B cell (primary cell): ENCODE measurements around the gene HEG1. TPM values are rescaled to one million over a fixed set of nuclear protein-coding genes. Genes with fewer than 3 reads are reported as not detected.

Source experiments
- ATAC-seq: fragments of 200-7000 bp; cut with Tn5 transposase; one replicate; pipeline ENCODE4 v1.10.0; 2021; ENCODE audit warnings: low read depth, mild to moderate bottlenecking, moderate number of reproducible peaks, moderate library complexity
- CTCF ChIA-PET: fragments of 350-600 bp; sonication (Branson Sonifier 250); formaldehyde crosslinking; loops from one replicate; lab custom pipeline; 2021; ENCODE audit warnings: antibody characterized with exemption, inconsistent platforms; lab: Charles Lee
- POLR2A ChIA-PET: fragments of 350-600 bp; sonication (Branson Sonifier 250); formaldehyde crosslinking; loops from one replicate; lab custom pipeline; 2021; ENCODE audit warnings: antibody characterized with exemption; lab: Charles Lee
- DNase-seq: peaks from one replicate; pipeline ENCODE4 v3.0.0; 2013
- H2AFZ ChIP-seq: 2 replicates; pipeline ENCODE4 v1.6.1; 2012; ENCODE audit warnings: mild to moderate bottlenecking, low read depth, low read length; ENCODE audit not compliant: insufficient read depth, poor library complexity, severe bottlenecking
- H3K27ac ChIP-seq, 2 donors: 1 replicate in 1 of 2; 2 replicates in 1 of 2; pipeline ENCODE4 v1.5.1; 2012 to 2013; ENCODE audit warnings: low read length in 2 of 2, mild to moderate bottlenecking in 2 of 2, moderate library complexity in 1 of 2
- H3K27me3 ChIP-seq, 4 experiments: fragments of 200-600 bp in 1 of 4; sonication (generic) in 1 of 4; replicated peaks in 1 of 4; 1 replicate in 2 of 4; 2 replicates in 2 of 4; pipeline versions ENCODE4 v1.6.1 to v1.7.0; 2013 to 2016; ENCODE audit warnings: low read length in 3 of 4, mild to moderate bottlenecking in 2 of 4, mixed read lengths in 1 of 4, moderate library complexity in 1 of 4; ENCODE audit not compliant: insufficient read depth in 4 of 4, control insufficient read depth in 3 of 4; ENCODE audit errors: control extremely low read depth in 1 of 4
- H3K36me3 ChIP-seq, 2 experiments: replicated peaks in 1 of 2; 1 replicate in 1 of 2; 2 replicates in 1 of 2; pipeline versions ENCODE4 v1.6.1 to v1.7.1; 2013; ENCODE audit warnings: low read length in 1 of 2; ENCODE audit not compliant: insufficient read depth in 2 of 2, control insufficient read depth in 1 of 2; ENCODE audit errors: control extremely low read depth in 1 of 2, extremely low read depth in 1 of 2
- H3K4me1 ChIP-seq, 2 donors: fragments of 200-600 bp in 1 of 2; sonication (generic) in 1 of 2; 1 replicate in 1 of 2; 2 replicates in 1 of 2; pipeline versions ENCODE4 v1.5.1 to v1.6.1; 2013 to 2017; ENCODE audit warnings: low read length in 2 of 2; ENCODE audit not compliant: control insufficient read depth in 2 of 2, insufficient read depth in 2 of 2
- H3K4me2 ChIP-seq: replicated peaks from 2 replicates; pipeline ENCODE3; 2012; ENCODE audit warnings: mild to moderate bottlenecking, low read depth, low read length; ENCODE audit not compliant: poor library complexity, severe bottlenecking
- H3K4me3 ChIP-seq, 5 experiments: fragments of 200-600 bp in 1 of 5; sonication (generic) in 1 of 5; 1 replicate in 3 of 5; 2 replicates in 2 of 5; pipeline versions ENCODE4 v1.5.1 to v1.7.0; 2011 to 2016; ENCODE audit warnings: low read length in 4 of 5, mild to moderate bottlenecking in 4 of 5, low read depth in 2 of 5, control low read depth in 1 of 5, moderate library complexity in 1 of 5; ENCODE audit not compliant: insufficient read depth in 1 of 5; ENCODE audit errors: control extremely low read depth in 1 of 5, extremely low read depth in 1 of 5
- H3K79me2 ChIP-seq: fragments of 200-600 bp; sonication (generic); one replicate; pipeline ENCODE4 v1.6.0; 2016; ENCODE audit warnings: low read length; ENCODE audit not compliant: control insufficient read depth, insufficient read depth
- H3K9ac ChIP-seq: fragments of 200-600 bp; sonication (generic); 2 replicates; pipeline ENCODE4 v1.6.1; 2017; ENCODE audit warnings: mild to moderate bottlenecking, low read length, moderate library complexity
- H3K9me3 ChIP-seq, 3 donors: one replicate each; pipeline versions ENCODE4 v1.6.1 to v1.7.1; 2013; ENCODE audit warnings: low read length in 2 of 3; ENCODE audit not compliant: control insufficient read depth in 2 of 3, insufficient read depth in 1 of 3; ENCODE audit errors: control extremely low read depth in 1 of 3
- H4K20me1 ChIP-seq: 2 replicates; pipeline ENCODE4 v1.6.0; 2012; ENCODE audit warnings: mild to moderate bottlenecking, low read length; ENCODE audit not compliant: insufficient read depth, control insufficient read depth, poor library complexity, severe bottlenecking
- H3K27ac Mint-ChIP-seq: one replicate; pipeline ENCODE4 v1.8.0; 2021; ENCODE audit warnings: mixed read lengths
- H3K27me3 Mint-ChIP-seq: one replicate; pipeline ENCODE4 v1.8.0; 2021; ENCODE audit warnings: mixed read lengths
- H3K4me1 Mint-ChIP-seq: one replicate; pipeline ENCODE4 v1.8.0; 2021; ENCODE audit warnings: mixed read lengths
- H3K4me3 Mint-ChIP-seq: one replicate; pipeline ENCODE4 v1.8.0; 2021; ENCODE audit warnings: mixed read lengths
- H3K9me3 Mint-ChIP-seq: one replicate; pipeline ENCODE4 v1.8.0; 2022; ENCODE audit warnings: mixed read lengths; ENCODE audit not compliant: insufficient read depth
- CTCF ChIP-seq: fragments of 200-600 bp; IDR thresholded peaks from one replicate; pipeline ENCODE4 v1.8.0; 2022; ENCODE audit warnings: antibody characterized with exemption, mild to moderate bottlenecking
- EZH2 ChIP-seq: IDR thresholded peaks from 2 replicates; pipeline ENCODE4 v1.6.1; 2012; ENCODE audit warnings: borderline replicate concordance, low read depth, mild to moderate bottlenecking, moderate library complexity, low read length; ENCODE audit not compliant: insufficient read depth, poor library complexity, severe bottlenecking
- WGBS: methylation state at CpG from one replicate; pipeline ENCODE4 v1.1.5; 2013; ENCODE audit warnings: missing lambda C conversion rate; ENCODE audit not compliant: insufficient coverage; 5-methylcytosine and 5-hydroxymethylcytosine counted together
- intact Hi-C: fragments of 100-400 bp; cut with micrococcal nuclease; formaldehyde crosslinking; loops from one replicate; pipeline ENCODE4 v1.10.0; 2022
- polyA plus RNA-seq: library from polyadenylated mRNA; depleted of rRNA; stranded (reverse); fragments of >200 nt; gene quantifications from 2 replicates; pipeline ENCODE4 v1.2.3, GENCODE V29; 2012
- total RNA-seq, 2 donors: library from RNA; stranded (reverse); fragments of 120-200 nt in 1 of 2; gene quantifications; 1 replicate in 1 of 2; 2 replicates in 1 of 2; pipeline versions ENCODE4 v1.2.3 to v1.2.4, GENCODE V29; 2013 to 2022

The HEG1 gene
- total and polyA plus RNA-seq, 2 donors (not counting 1 experiment from before 2014, with no cell fraction given): 5.1 to 9.2 TPM

DNA sequence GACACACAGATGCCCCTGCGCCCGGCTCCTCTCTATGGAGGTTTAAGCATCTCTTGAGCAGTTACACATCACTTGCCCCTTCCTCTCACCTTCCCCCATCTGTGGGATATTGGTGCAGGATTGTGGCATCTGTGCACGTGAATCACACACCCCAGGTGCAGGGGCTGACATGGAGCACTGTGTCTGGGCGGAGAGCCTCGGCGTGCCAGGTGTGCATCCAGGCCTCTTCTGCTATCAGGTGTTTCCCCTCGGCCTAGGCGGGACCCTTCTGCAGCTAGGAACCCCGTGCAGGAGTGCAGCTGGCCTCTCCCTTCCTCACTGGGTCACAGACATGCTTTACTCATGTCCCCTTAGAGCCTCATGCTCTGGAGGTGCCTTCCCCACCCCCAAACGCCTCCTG, 87.8 kb downstream of the HEG1 start:
- WGBS: 76% methylated on average over 9 of the region's 10 CpGs
- H3K4me1 Mint-ChIP-seq: no peaks in the 10 kb centered on the region

More for the DNA sequence above, 87.8 kb downstream of the HEG1 start:
- Mint-ChIP-seq H3K4me3 (no peak overlapping the region), H3K27ac (no peak overlapping the region), H3K27me3 (no peaks in the 10 kb centered on the region), H3K9me3 (no peaks in the 10 kb centered on the region)
- ChIA-PET POLR2A (no interaction called here), CTCF (no interaction called here)
- H3K27me3 ChIP-seq: no peaks in the 10 kb centered on the region
- H3K9ac ChIP-seq: no peak overlapping the region
- H3K36me3 ChIP-seq: peaks cover 0 to 9% of the 10 kb centered on the region in 2 experiments
- TF ChIP-seq CTCF (no peak), EZH2 (no peak)
- no peaks in the 10 kb centered on the region for H3K79me2 ChIP-seq
- no peak for ATAC-seq
- H3K4me2 ChIP-seq: no peak overlapping the region
- no peak overlapping the region for H3K4me3 ChIP-seq
- no peaks in the 10 kb centered on the region for H3K9me3 ChIP-seq
- no peaks in the 10 kb centered on the region for H3K4me1 ChIP-seq
- intact Hi-C loops: no loop called here
- H3K27ac ChIP-seq: no peak overlapping the region
- H4K20me1 ChIP-seq: no peaks in the 10 kb centered on the region
- no peak for DNase-seq
- H2AFZ ChIP-seq: no peak overlapping the region
